Body of pancreas (tissue), 4 donors: Measurements from ENCODE around the gene PDE9A.

Experiments used
- CTCF ChIP-seq, 7 experiments: fragments of 450-650 bp in 4 of 7; fragments of 200-600 bp in 3 of 7; sonication (generic) in 3 of 7; IDR thresholded peaks; one replicate each; pipeline ENCODE4 v1.5.1; 2016 to 2019; ENCODE audit warnings: antibody characterized with exemption in 7 of 7
- POLR2A ChIP-seq, 3 donors: fragments of 450-650 bp; IDR thresholded peaks; one replicate each; pipeline ENCODE4 v1.6.1; 2016; ENCODE audit warnings: antibody characterized with exemption in 3 of 3, mild to moderate bottlenecking in 2 of 3

- no peak for TF ChIP-seq CTCF (IDR thresholded peaks at IDR 0.05)
- no peak for TF ChIP-seq POLR2A (IDR thresholded peaks at IDR 0.05)
Measured at GRCh38 chr21:42672699-42673458, 19.5 kb downstream of the PDE9A start.
